Kasumi-1 (cell line): Measurements from ENCODE around the gene CEP57.
"Not testable (repeated sequence)": the region's sequence is repeated elsewhere in the genome, so short reads cannot be mapped to it uniquely, and the experiment has no call there.

ENCODE experiments used
- DNase-seq, 2 experiments: peaks; one replicate each; lab custom pipeline; 2025; lab: John Stamatoyannopoulos, UW

Gene CEP57

DNA sequence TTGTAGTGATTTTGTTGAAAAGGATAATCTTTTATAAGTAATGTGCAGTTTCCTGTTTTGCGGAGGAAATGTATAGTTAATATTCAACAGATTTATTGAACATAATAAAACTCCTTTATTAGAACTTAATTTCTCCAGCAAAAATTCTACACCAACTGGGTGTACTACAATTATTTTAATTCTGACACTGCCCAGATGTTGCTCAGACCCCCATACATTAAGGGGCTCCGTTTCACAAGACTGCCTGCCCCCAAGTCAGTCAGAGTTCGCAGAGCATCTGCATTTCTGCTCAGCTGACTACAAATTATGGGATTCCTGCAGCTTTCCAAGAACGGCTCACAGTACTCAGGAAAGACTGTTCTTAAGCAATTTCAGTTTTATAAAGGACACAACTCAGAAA, 6.2 kb downstream of the CEP57 start:
- no peak for DNase-seq

DNA sequence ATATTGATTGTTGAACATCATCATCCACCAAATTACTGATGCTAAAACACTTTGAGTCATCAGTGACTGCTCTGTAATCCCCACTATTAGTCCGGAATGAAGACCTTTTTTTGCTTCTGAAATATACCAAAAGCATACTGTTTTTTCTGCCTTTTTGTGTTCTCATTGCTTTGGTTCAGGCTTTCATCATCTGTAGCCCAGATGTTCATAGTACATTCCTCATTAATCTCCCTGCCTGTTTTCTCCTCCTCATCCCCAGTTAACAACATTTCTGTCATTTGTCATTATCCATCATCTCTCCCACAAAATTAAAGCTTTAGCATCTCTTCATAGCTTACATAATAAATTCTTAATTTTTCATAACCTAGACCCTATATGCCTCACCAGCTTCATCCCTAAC, 9.2 kb downstream of the CEP57 start:
- DNase-seq: no peak

DNA sequence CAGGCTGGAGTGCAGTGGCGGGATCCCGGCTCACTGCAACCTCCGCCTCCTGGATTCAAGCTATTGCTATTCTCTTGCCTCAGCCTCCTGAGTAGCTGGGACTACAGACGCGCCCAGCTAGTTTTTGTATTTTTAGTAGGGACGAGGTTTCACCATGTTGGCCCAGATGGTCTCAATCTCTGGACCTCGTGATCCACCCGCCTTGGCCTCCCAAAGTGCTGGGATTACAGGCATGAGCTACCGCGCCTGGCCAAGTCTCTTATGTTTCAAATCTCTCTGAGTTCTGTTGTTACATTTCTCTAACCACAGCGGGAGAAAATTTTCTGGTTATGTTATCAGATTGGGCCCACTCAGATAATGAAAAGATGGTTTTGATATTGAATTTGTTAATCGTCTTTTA, 10.1 kb downstream of the CEP57 start:
- no peak for DNase-seq

DNA sequence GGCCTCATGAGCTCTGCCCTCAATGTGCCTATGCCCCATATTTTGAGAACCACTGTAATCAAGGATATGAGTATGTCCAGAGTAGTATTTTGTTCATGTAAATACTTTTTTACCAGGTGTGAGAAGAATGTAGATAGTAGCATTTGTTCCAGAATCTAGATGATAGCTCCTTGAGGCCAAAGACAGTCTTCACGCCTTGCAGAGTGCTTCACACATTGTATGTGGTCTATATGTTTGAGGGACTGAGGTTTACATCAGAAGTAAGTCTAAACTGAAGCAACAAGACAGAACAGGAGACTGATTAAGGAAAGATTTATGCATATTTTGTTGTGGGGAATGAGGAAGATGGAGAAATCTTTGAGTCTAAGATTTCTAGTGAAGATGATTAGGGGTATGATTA, 12.5 kb downstream of the CEP57 start:
- DNase-seq: no peak

DNA sequence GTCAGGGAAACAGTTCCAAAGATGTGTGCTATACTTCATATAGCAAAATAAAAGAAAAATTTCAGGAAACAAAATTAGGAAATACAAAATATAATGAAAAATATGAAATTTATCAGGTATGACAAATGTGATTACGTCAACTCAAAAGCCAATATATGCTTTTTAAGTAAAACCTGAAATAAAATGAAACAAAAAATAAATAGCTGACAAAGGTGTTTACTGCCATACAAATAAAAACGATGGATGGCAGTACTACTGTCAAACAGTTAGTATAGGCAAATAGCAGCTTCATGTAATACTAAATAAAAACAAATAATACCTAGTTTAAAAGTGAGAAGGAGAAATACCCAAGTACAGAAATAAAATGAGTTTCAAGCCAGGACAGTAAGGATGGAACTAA, 13.7 kb downstream of the CEP57 start:
- no peak for DNase-seq

DNA sequence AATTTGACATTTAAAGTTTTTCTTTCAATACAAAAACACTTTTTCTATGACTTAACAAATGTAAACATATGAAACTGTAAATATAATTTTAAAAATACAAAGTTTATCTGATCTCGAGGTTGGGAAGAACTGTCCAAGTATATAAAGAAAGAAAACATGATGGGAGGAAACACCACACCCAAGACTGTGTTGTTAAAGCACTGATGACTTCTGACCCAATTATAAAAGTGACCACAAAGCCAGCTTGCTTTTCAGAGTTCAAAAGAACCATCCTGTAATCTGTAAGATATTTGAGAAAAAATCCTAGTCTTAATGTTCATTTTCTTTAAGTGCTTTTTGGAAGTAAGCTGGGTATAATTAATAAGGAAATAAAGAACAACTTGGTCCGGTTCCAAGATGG, 15.6 kb downstream of the CEP57 start:
- DNase-seq: no peak

DNA sequence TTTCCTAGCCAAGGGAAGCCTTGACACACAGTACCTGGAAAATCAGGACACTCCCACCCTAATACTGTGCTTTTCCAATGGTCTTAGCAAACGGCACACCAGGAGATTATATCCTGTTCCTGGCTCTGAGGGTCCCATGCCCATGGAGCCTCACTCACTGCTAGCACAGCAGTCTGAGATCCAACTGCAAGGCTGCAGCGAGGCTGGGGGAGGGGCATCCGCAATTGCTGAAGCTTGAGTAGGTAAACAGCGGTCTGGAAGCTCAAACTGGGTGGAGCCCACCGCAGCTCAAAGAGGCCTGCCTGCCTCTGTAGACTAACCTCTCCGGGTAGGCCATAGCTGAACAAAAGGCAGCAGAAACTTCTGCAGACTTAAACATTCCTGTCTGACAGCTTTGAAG, 16.2 kb downstream of the CEP57 start:
- DNase-seq: not testable (repeated sequence)

DNA sequence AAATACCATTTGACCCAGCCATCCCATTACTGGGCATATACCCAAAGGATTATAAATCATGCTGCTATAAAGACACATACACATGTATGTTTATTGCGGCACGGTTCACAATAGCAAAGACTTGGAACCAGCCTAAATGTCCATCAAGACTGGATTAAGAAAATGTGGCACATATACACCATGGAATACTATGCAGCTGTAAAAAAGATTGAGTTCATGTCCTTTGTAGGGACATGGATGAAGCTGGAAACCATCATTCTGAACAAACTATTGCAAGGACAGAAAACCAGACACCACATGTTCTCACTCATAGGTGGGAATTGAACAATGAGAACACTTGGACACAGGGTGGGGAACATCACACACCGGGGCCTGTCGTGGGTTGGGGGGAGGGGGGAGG, 20.8 kb downstream of the CEP57 start:
- DNase-seq: not testable (repeated sequence)

DNA sequence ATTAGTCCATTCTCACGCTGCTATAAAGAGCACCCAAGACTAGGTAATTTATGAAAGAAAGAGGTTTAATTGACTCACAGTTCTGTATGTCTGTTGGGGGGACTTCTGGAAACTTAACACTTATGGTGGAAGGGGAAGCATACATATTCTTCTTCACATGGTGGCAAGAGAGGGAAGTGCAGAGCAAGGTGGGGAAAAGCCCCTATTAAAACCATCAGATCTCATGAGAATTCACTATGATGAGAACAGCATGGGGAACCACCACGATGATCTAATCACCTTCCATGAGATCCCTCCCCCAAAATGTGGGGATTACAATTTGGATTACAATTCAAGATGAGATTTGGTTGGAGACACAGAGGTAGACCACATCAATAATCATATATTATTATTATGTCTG, 25.7 kb downstream of the CEP57 start:
- peak in 1 of 2 experiments; percentile 12 for DNase-seq

DNA sequence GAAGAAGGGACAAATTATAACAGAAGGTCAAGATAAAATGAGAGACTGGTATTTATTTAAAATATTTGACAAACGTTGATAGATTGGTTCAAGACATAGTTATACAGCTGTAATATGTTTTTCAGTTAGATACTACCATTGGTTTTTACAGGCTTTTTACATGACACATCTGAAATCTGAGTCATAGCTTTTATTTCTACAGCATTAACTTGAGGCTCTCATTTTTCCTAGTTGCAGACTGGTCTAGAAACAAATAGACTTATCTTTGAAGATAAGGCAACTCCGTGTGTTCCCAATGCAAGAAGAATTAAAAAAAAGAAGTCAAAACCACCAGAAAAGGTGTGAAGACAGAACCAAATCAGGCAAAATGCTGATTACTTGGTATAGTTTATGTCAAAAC, 31.3 kb downstream of the CEP57 start:
- DNase-seq: no peak

DNA sequence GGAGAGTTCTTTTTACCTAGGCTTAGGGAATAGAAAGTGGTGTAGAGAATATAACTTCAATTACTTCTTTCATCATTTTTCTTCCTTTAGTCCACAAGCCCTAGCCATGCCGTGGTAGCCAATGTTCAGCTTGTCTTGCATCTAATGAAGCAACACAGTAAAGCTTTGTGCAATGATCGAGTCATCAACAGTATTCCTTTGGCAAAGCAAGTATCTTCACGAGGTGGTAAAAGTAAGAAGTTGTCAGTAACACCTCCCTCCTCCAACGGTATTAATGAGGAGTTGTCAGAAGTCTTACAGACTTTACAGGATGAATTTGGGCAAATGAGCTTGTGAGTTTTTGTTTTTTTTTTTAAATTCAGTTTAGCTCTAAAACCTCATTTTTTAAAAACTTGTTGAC, 37.4 kb downstream of the CEP57 start:
- DNase-seq: no peak

DNA sequence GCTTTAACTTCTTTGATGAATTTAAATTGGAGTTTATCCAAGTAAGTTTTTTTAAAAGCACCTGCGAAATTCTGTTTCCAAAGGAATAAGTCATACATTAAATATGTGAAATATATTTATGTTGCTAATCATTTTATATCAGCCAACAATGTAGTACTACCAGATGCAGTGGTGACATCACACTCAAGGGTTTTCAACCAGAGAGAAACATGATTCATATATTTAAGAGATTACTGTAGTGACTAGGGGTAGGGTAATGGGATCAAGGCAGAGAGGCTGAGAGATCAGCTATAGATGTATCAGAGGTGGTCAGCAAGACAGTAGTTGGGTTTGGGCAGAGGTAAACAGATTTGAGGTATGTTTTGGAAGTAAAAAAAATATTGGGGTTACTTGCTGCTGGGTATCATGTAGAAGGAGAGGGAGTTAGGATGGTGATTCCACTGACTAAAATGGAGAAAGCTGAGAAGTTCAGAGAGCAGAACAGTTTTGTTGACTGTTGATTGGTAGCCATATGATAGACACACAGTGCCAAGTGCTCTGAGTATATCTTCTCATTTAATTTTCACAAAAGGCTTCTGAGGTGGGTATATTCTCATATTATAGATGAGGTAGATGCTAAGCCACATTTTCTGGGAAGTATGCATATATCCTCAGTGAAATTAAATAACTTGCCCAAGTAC, 39.4 kb downstream of the CEP57 start:
- no peak for DNase-seq

DNA sequence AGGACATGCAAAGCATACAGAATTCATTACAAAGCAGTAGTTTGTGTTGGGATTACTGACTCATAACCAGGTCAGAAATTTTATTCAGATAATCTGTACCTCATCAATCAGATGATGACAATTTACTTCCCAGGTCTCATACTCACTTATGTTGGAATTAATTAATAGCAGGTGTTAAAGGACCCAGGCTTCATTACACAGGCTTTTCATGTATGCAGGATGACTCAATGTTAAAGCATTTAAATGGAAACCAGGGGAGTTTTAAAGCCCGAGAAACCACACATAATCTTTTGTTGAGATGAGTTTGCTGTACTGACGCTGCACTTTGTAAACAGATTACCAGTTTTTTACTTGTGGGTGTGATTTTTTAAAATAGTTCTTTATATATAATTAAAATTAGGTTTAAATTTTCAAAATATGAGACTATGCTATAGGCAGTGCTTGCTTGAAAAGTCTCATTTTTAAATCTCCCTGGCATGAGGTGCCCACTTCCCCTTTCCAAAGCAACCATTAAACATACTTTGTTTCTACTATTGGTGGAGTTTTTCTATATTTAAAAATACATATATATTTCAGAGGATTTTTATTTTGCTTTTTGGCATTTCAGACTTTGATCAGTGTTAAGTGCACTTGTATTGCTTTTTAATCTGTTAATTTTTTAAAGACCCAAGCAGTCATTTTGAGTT, 41.0 kb downstream of the CEP57 start:
- DNase-seq: peak in 1 of 2 experiments; percentile 39

DNA sequence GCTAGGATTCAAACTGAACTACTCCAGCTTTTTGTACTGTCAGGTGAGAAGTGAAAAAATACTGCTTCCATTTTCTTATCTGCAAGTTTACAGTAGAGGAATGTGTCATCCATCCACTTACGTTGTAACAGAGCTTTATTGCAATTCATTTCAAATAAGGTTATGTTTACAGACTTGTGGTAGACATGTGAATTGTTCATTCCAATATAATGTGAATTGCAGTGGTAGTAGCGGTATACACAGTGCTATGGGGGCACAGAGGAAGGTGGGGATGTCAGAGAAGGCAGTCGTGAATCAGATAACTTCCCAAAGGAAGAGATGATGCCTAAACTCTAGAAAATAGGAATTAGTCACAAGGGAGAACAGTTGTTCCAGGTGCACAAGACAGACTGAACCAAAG, 42.5 kb downstream of the CEP57 start:
- no peak for DNase-seq

DNA sequence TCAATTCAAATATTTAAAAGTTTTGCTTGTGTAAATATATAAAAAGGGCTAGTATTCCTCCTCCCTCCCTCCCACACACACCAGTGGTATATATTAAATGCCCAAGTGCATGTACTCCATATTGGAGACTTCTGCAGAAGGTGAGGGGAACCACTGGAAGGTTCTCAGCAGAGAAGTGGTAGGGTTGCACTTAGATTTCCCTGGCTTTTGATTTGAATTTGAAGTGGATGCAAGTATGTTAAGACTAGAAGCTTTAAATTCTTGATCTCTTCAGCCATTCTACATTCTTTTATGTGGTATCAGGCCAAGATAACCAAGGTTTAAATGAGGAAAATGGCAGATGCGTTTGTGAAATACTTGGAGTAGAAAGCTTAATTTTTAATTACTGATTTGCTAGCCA, 43.1 kb downstream of the CEP57 start:
- no peak for DNase-seq

DNA sequence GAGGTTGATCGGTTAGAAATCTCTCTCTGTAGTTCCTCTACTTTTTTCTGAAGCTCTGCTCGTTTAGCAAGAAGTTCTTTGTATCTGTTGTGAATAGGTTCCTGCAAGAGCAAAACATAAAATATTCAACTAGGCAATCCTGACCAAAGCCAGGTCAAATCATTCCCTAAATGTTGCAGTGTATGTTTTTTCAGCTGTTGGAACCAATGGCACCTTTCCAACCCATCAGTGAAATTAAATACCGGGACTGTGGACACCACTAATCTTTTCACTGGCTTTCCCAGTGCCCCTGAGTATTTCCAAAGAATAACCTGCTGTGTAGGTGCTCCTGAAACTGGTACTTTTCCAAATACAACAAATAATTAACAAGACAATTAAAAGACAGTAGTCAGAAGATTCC, 45.1 kb downstream of the CEP57 start:
- no peak for DNase-seq

DNA sequence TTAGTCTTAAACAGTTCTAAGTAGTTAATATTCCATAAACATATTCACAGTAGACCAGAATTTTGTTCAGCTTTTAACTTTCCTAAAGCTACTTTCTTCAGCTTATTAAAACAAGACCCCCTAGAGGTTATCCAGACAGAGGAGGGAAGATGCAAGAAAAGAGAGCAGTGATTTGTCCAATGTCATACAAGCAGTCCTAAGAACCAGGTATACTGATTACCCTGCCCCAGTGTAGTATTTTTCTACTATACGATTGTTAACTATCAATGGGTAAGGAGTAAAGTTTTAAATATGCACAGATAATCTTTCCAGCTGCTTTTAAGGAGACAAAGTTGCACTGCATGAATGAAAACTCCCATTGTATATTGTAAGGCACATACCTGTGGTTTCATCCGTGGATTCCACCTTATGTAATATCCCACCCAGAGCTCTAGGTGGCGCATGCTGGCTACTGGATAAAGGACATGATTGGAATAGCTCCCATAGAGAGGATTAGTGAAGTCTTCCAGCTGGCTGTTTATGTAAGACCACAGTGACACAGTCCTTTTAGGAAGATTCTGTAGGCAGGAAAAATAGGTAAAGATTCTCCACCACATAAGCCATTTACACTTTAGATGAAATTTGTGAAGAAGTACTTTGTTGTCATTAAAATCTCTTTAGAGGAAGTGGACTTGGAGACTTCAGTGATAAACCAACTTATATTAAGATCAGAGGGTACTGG, 45.6 kb downstream of the CEP57 start:
- peak; percentile 73 to 79 for DNase-seq

DNA sequence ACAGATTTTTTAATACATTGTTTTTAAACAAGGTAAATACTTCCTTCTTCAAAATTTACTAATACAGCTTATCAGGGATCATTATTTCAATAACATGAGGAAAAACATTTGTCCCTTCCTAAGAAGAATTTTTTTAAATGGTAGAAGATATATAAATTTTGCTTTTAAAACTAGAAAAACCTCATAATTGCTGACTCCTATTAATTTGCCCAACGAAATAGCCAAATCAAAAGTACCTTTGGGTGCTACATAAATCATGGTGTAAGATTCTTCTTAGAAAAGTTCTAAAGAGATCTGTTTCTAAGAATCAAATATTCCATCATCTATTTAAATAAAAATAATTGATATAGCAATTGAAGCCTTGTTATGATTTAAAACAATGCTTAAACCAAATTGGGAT, 54.9 kb downstream of the CEP57 start:
- no peak for DNase-seq

DNA sequence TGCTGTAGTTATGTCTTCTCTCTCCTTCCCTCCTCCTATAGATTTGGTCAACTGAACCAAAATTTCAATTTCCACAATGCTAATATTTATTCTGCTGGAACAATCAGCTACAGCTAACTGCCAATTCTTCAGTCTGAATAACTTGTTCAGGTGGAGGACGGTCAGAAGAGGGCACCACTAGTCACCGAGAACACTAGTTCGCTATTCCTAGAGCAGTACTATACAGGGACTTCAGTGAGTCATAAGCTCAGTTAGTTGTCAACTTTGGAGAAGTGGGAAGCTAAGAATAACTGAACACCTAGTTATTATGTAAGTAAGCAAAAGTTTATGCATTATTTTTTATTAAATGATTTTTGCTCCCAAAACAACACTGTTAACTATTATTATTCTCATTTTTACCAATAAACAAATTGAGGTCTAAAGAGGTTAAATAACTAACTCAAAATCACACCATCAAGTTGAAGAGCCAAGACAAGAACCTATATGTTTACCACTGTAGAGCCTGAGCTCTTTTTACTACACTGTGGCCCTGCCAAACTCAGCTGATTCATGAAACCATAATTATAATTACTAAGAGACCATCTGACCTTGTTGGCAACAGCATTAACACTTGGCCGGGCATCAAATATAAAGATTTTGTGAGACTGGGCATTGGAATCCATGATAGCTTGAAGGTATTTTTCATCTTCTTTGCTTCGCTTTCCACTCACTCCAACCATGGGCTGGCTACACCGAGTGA, 59.0 kb downstream of the CEP57 start:
- peak; percentile 84 to 85 for DNase-seq

DNA sequence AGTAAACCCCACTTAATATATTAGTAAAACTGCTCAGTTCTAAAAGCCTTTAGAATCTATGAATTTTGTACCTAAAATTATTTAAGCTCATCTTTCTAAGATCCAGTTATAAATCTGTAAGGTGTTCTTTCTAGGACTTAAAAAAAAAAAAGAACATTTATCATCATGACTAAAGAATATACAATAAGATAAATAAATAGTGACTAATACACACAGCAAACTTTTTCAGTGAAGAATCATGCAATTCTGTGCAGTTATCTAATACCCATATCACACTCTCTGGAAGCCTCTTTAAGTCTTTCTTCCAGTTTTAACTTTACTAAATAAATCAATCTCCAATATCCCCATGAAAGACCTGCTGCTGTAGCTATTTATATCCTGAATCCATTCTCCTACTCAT, 59.8 kb downstream of the CEP57 start:
- DNase-seq: no peak

DNA sequence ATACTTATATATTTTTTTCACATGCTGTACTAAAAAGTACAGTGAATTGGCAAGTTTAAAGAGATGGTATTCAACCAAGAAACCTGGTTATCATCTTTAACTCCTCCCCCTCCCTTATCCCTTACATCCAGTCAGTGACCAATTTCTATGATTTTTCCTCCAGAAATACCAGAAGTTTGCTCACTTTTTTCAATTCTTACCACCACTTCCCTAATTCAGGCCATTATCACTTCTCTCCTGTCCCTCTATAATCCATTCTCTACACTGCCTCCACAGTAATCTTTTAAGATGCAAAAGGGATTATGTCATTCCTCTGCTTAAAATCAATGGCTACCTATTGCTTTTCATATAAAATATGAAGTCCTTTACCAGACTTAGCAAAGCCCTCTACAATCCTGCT, 62.8 kb downstream of the CEP57 start:
- no peak for DNase-seq

DNA sequence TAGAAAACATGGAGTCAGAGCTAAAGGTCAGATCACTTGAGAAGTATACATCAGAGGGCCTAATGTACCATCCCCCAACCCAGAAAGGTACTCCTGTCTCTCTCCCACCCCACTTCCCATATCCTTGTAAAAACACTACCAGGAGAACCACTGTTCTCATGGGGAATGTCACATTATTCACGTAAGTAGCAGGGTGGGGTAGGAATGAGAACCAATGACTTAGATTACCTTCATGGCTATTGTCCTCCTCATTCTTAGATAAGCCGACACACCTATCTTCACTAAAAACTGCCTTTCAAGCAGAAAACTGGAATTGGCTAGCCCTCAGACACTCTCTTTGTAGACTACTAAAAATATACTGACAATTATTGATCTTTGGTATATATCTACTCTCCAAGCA, 63.6 kb downstream of the CEP57 start:
- DNase-seq: no peak

DNA sequence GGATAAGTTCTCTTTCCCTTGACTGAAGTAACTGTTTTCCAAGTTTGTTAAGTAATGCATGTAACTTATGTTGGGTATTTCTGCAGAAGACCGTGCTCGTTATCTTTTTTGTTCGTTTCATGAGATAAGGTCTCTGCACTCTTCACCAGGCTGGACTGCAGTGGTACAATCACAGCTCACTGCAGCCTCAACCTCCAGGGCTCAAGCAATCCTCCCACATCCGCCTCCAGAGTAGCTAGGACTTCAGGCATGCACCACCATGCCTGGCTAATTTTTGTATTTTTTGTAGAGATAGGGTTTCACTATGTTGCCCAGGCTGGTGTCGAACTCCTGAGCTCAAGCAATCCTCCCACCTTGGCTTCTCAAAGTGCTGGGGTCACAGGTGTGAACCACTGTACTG, 64.1 kb downstream of the CEP57 start:
- DNase-seq: not testable (repeated sequence)
